HEK293 (cell line): Measurements from ENCODE around the gene OR5H2.

Experiments used
- ATF2 ChIP-seq: fragments of 450-650 bp; formaldehyde crosslinking; IDR thresholded peaks from 2 replicates; pipeline ENCODE4 v1.5.1; 2016; ENCODE audit warnings: missing biosample characterization, missing genetic modification characterization, low read depth
- CTCF ChIP-seq: fragments of 450-650 bp; formaldehyde crosslinking; IDR thresholded peaks from 2 replicates; pipeline ENCODE4 v1.5.1; 2016; ENCODE audit warnings: missing biosample characterization, missing genetic modification characterization
- PATZ1 ChIP-seq: fragments of 450-650 bp; formaldehyde crosslinking; IDR thresholded peaks from 2 replicates; pipeline ENCODE4 v1.5.1; 2016; ENCODE audit warnings: missing biosample characterization, missing genetic modification characterization
- PRDM10 ChIP-seq: fragments of 450-650 bp; formaldehyde crosslinking; IDR thresholded peaks from 2 replicates; pipeline ENCODE4 v1.5.1; 2016; ENCODE audit warnings: missing biosample characterization, missing genetic modification characterization
- RBAK ChIP-seq: fragments of 450-650 bp; formaldehyde crosslinking; IDR thresholded peaks from 2 replicates; pipeline ENCODE4 v1.5.1; 2016; ENCODE audit warnings: missing biosample characterization, missing genetic modification characterization
- ZBTB1 ChIP-seq: fragments of 450-650 bp; formaldehyde crosslinking; IDR thresholded peaks from 2 replicates; pipeline ENCODE4 v1.5.1; 2016; ENCODE audit warnings: missing biosample characterization, missing genetic modification characterization
- ZBTB20 ChIP-seq: fragments of 450-650 bp; formaldehyde crosslinking; IDR thresholded peaks from 2 replicates; pipeline ENCODE4 v1.5.1; 2016; ENCODE audit warnings: missing biosample characterization, missing genetic modification characterization
- ZNF24 ChIP-seq: fragments of 450-650 bp; formaldehyde crosslinking; IDR thresholded peaks from 2 replicates; pipeline ENCODE4 v1.5.1; 2016; ENCODE audit warnings: missing biosample characterization, missing genetic modification characterization
- ZNF274 ChIP-seq, 2 experiments: fragments of 200-500 bp in 1 of 2; fragments of 450-650 bp in 1 of 2; sonication (Bioruptor generic) in 1 of 2; formaldehyde crosslinking in 1 of 2; IDR thresholded peaks; 2 replicates each; pipeline versions ENCODE4 v1.5.1 to v1.6.1; 2014 to 2016; ENCODE audit warnings: borderline replicate concordance in 1 of 2, inconsistent platforms in 1 of 2, low read length in 1 of 2, missing biosample characterization in 1 of 2, missing genetic modification characterization in 1 of 2
- ZNF530 ChIP-seq: fragments of 450-650 bp; formaldehyde crosslinking; IDR thresholded peaks from 2 replicates; pipeline ENCODE4 v1.5.1; 2016; ENCODE audit warnings: low read depth, missing biosample characterization, missing genetic modification characterization
- ZNF623 ChIP-seq: fragments of 450-650 bp; formaldehyde crosslinking; IDR thresholded peaks from 2 replicates; pipeline ENCODE4 v1.5.1; 2016; ENCODE audit warnings: missing biosample characterization, missing genetic modification characterization

GRCh38 chr3:98269846-98270245 lies 12.5 kb upstream of the OR5H2 start:
- TF ChIP-seq CTCF (no peak), ZNF530 (no peak), ATF2 (tag by site-specific recombination) (no peak), ZBTB20 (tag by site-specific recombination) (no peak), ZNF623 (no peak), ZNF274 (IDR thresholded peaks at IDR 0.05; ENCODE audit: low read length) (no peak), ZNF274 (tag by site-specific recombination; IDR thresholded peaks at IDR 0.05; ENCODE audit: borderline replicate concordance) (no peak), ZNF24 (tag by site-specific recombination) (no peak), PRDM10 (tag by site-specific recombination) (no peak), ZBTB1 (no peak), RBAK (tag by site-specific recombination) (no peak), PATZ1 (no peak)
